ENCODE results near the gene GNPTAB.

GRCh38 chr12:101809208-101809607 is 21.6 kb downstream of the GNPTAB start:
- TF ChIP-seq CTCF (IDR thresholded peaks at IDR 0.05) (no peak), POLR2A (IDR thresholded peaks at IDR 0.05) (no peak)
